PC-3 (cell line): ENCODE results near the gene EAF2. TPM values are rescaled to one million over a fixed set of nuclear protein-coding genes. Genes with fewer than 3 reads are reported as not detected.

Experiments
- ATAC-seq: fragments of 200-7000 bp; cut with Tn5 transposase; 2 replicates; pipeline ENCODE4 v1.9.1; 2020; ENCODE audit warnings: mild to moderate bottlenecking, moderate library complexity
- BruUV-seq: library from RNA; stranded (reverse); fragments of 400-500 nt; replicated peaks from 2 replicates; lab custom pipeline; 2021; lab: Mats Ljungman, UMichigan
- CTCF ChIA-PET: fragments of 300-600 bp; sonication (Branson Sonifier 250); formaldehyde crosslinking; loops from one replicate; lab custom pipeline; 2022; ENCODE audit warnings: antibody characterized with exemption; lab: Charles Lee
- POLR2A ChIA-PET: fragments of 300-600 bp; sonication (Branson Sonifier 250); formaldehyde crosslinking; loops from one replicate; lab custom pipeline; 2022; ENCODE audit warnings: antibody characterized with exemption; ENCODE audit not compliant: unreplicated experiment; lab: Charles Lee
- DNase-seq: peaks from one replicate; pipeline ENCODE4 v3.0.0-alpha.2; 2015
- H2AFZ ChIP-seq: fragments of 300-600 bp; sonication (generic); 2 replicates; pipeline ENCODE4 v1.6.0; 2016; ENCODE audit warnings: antibody characterized with exemption, low read length
- H3F3A ChIP-seq: fragments of 300-600 bp; sonication (generic); one replicate; pipeline ENCODE4 v1.6.0; 2017; ENCODE audit warnings: antibody characterized with exemption, low read length, control low read depth, mild to moderate bottlenecking; ENCODE audit not compliant: unreplicated experiment
- H3K27ac ChIP-seq: fragments of 300-600 bp; sonication (generic); 2 replicates; pipeline ENCODE4 v1.5.1; 2016; ENCODE audit warnings: mild to moderate bottlenecking, low read length
- H3K27me3 ChIP-seq: fragments of 300-600 bp; sonication (generic); 2 replicates; pipeline ENCODE4 v1.6.1; 2016; ENCODE audit warnings: low read length, mixed read lengths
- H3K36me3 ChIP-seq: fragments of 300-600 bp; sonication (generic); 2 replicates; pipeline ENCODE4 v1.6.1; 2016; ENCODE audit warnings: low read depth, mixed run types, low read length, mixed read lengths
- H3K4me1 ChIP-seq: fragments of 300-600 bp; sonication (generic); 2 replicates; pipeline ENCODE4 v1.5.1; 2016; ENCODE audit warnings: low read length; ENCODE audit not compliant: insufficient read depth
- H3K4me2 ChIP-seq: fragments of 300-600 bp; sonication (generic); 2 replicates; pipeline ENCODE4 v1.6.0; 2016; ENCODE audit warnings: low read length
- H3K4me3 ChIP-seq: fragments of 300-600 bp; sonication (generic); 2 replicates; pipeline ENCODE4 v1.5.1; 2016; ENCODE audit warnings: mild to moderate bottlenecking, low read length, mixed read lengths
- H3K79me2 ChIP-seq: fragments of 300-600 bp; sonication (generic); 2 replicates; pipeline ENCODE4 v1.6.1; 2017; ENCODE audit warnings: low read length, mixed read lengths
- H3K9ac ChIP-seq: fragments of 300-600 bp; sonication (generic); 2 replicates; pipeline ENCODE4 v1.6.0; 2016; ENCODE audit warnings: mild to moderate bottlenecking, low read length
- H3K9me2 ChIP-seq: fragments of 300-600 bp; sonication (generic); replicated peaks from 2 replicates; pipeline ENCODE4 v1.6.1; 2016; ENCODE audit warnings: mixed run types, low read length, mixed read lengths
- H3K9me3 ChIP-seq: fragments of 300-600 bp; sonication (generic); 2 replicates; pipeline ENCODE4 v1.6.1; 2016; ENCODE audit warnings: low read length, mixed read lengths
- H4K20me1 ChIP-seq: fragments of 300-600 bp; sonication (generic); 2 replicates; pipeline ENCODE4 v1.6.1; 2016; ENCODE audit warnings: low read length, mixed read lengths
- CTCF ChIP-seq: fragments of 300-600 bp; sonication (generic); conservative IDR thresholded peaks from 2 replicates; pipeline ENCODE4 v1.5.1; 2017; ENCODE audit warnings: antibody characterized with exemption, low read depth, mild to moderate bottlenecking, low read length
- EZH2 ChIP-seq: fragments of 300-600 bp; sonication (generic); IDR thresholded peaks from one replicate; pipeline ENCODE4 v1.6.1; 2017; ENCODE audit warnings: antibody characterized with exemption, mild to moderate bottlenecking, low read length; ENCODE audit not compliant: unreplicated experiment
- EZH2phosphoT487 ChIP-seq: fragments of 300-600 bp; sonication (generic); IDR thresholded peaks from 2 replicates; pipeline ENCODE4 v1.6.1; 2018; ENCODE audit warnings: mild to moderate bottlenecking, antibody characterized with exemption, low read length, borderline replicate concordance
- intact Hi-C: fragments of 100-400 bp; cut with micrococcal nuclease; formaldehyde crosslinking; loops from 2 replicates; pipeline ENCODE4 v1.9.0; 2023
- total RNA-seq: library from RNA; depleted of rRNA; stranded (reverse); fragments of >200 nt; gene quantifications from 2 replicates; pipeline ENCODE4 v1.2.3, GENCODE V29; 2014

The EAF2 gene
- total RNA-seq, 1 experiment from 2014 or later = 2.8 TPM

GRCh38 chr3:121885386-121885785 lies 50.4 kb downstream of the EAF2 start:
- no TSS peak for BruUV-seq
- Histone ChIP-seq H3K4me3 (no peak overlapping the region), H3K79me2 (no peaks in the 10 kb centered on the region)

GRCh38 chr3:121894301-121894990 lies 59.4 kb downstream of the EAF2 start, which contains the start of gene SLC15A2:
TSS of gene SLC15A2 (plus strand) at chr3:121894401. CDS start at chr3:121894477, 76 bp downstream.
- no peak for DNase-seq
- BruUV-seq = no TSS peak
- H2AFZ ChIP-seq = no peak within 1 kb of the TSS
- H3K36me3 ChIP-seq = no peaks in the 10 kb centered on the region
- H3K9me2 ChIP-seq = no peaks in the 10 kb centered on the region
- no peaks in the 10 kb centered on the region for H3K27me3 ChIP-seq
- CTCF ChIA-PET = no interaction called here
- intact Hi-C loops = no loop called here
- no peak within 1 kb of the TSS for H3K4me3 ChIP-seq
- no peaks in the 10 kb centered on the region for H4K20me1 ChIP-seq
- POLR2A ChIA-PET = no interaction called here
- no peaks in the 10 kb centered on the region for H3F3A ChIP-seq
- ATAC-seq = no peak
- H3K9ac ChIP-seq = no peak within 1 kb of the TSS
- H3K4me2 ChIP-seq = no peak within 1 kb of the TSS
- no peak within 1 kb of the TSS for H3K27ac ChIP-seq
- no peaks in the 10 kb centered on the region for H3K9me3 ChIP-seq
- no peaks in the 10 kb centered on the region for H3K79me2 ChIP-seq
- TF ChIP-seq EZH2phosphoT487 (no peak), EZH2 (no peak), CTCF (no peak)
- H3K4me1 ChIP-seq = no peaks in the 10 kb centered on the region

More at GRCh38 chr3:121885386-121885785, 50.4 kb downstream of the EAF2 start:
- Histone ChIP-seq H3K4me2 (no peak overlapping the region), H3K27ac (no peak overlapping the region), H3K36me3 (no peaks in the 10 kb centered on the region), H4K20me1 (no peaks in the 10 kb centered on the region), H3K4me1 (peaks cover 9% of the 10 kb centered on the region; the same call in 1 of the 2 replicates), H3K27me3 (no peaks in the 10 kb centered on the region), H3F3A (no peaks in the 10 kb centered on the region), H3K9me3 (no peaks in the 10 kb centered on the region), H2AFZ (no peak overlapping the region), H3K9ac (no peak overlapping the region), H3K9me2 (no peaks in the 10 kb centered on the region)
- POLR2A ChIA-PET = no interaction called here
- DNase-seq (no peak), ATAC-seq (no peak)
- no peak for TF ChIP-seq EZH2phosphoT487
- TF ChIP-seq EZH2 = no peak
- TF ChIP-seq CTCF = no peak
- intact Hi-C loops = no loop called here
- CTCF ChIA-PET = no interaction called here

GRCh38 chr3:121895121-121895520 lies 60.1 kb downstream of the EAF2 start:
- Histone ChIP-seq H3K9ac (no peak overlapping the region), H3K4me3 (no peak overlapping the region), H3K27me3 (no peaks in the 10 kb centered on the region), H3K4me1 (no peaks in the 10 kb centered on the region), H4K20me1 (no peaks in the 10 kb centered on the region), H3K9me3 (no peaks in the 10 kb centered on the region), H3K4me2 (no peak overlapping the region), H3K36me3 (no peaks in the 10 kb centered on the region), H2AFZ (no peak overlapping the region), H3K79me2 (no peaks in the 10 kb centered on the region), H3F3A (no peaks in the 10 kb centered on the region), H3K9me2 (no peaks in the 10 kb centered on the region), H3K27ac (no peak overlapping the region)
- POLR2A ChIA-PET = no interaction called here
- no peak for TF ChIP-seq EZH2phosphoT487
- TF ChIP-seq EZH2 = no peak
- no peak for TF ChIP-seq CTCF
- ATAC-seq (no peak), DNase-seq (no peak)
- CTCF ChIA-PET = no interaction called here
- no TSS peak for BruUV-seq
- intact Hi-C loops = no loop called here
